K562 (cell line): Measurements from ENCODE around the gene KLF1. TPM values are rescaled to one million over a fixed set of nuclear protein-coding genes. Genes with fewer than 3 reads are reported as not detected.

Experiments used
- CCNT2 ChIP-seq: IDR thresholded peaks from 2 replicates; pipeline ENCODE4 v1.6.1; 2011; ENCODE audit warnings: borderline replicate concordance, low read depth, mild to moderate bottlenecking, moderate library complexity, mixed read lengths, low read length; ENCODE audit not compliant: insufficient read length; ENCODE audit errors: extremely low read depth
- ELF2 ChIP-seq: fragments of 250-450 bp; sonication (Bioruptor Pico); IDR thresholded peaks from 2 replicates; pipeline ENCODE4 v1.5.0; 2021; ENCODE audit warnings: mild to moderate bottlenecking
- HDAC3 ChIP-seq: fragments of 450-650 bp; IDR thresholded peaks from 2 replicates; pipeline ENCODE4 v1.6.1; 2018; ENCODE audit warnings: borderline replicate concordance, mild to moderate bottlenecking, moderate library complexity; ENCODE audit not compliant: partially characterized antibody
- HDAC8 ChIP-seq: fragments of 450-650 bp; IDR thresholded peaks from 2 replicates; pipeline ENCODE4 v1.6.1; 2016; ENCODE audit warnings: mild to moderate bottlenecking, missing genetic modification characterization, moderate library complexity, missing compliant biosample characterization
- KLF1 ChIP-seq: fragments of 450-650 bp; IDR thresholded peaks from 2 replicates; pipeline ENCODE4 v1.6.1; 2016; ENCODE audit warnings: missing genetic modification characterization, missing compliant biosample characterization
- KLF13 ChIP-seq: fragments of 450-650 bp; IDR thresholded peaks from 2 replicates; pipeline ENCODE4 v1.6.1; 2016; ENCODE audit warnings: missing genetic modification characterization, low read depth, mild to moderate bottlenecking, missing compliant biosample characterization, moderate library complexity, borderline replicate concordance
- NEUROD1 ChIP-seq: fragments of 150-350 bp; IDR thresholded peaks from 2 replicates; pipeline ENCODE4 v1.6.1; 2014; ENCODE audit warnings: borderline replicate concordance, low read length, low read depth; ENCODE audit not compliant: partially characterized antibody
- POLR2B ChIP-seq: fragments of 450-650 bp; IDR thresholded peaks from 2 replicates; pipeline ENCODE4 v1.6.1; 2018; ENCODE audit warnings: low read depth; ENCODE audit not compliant: partially characterized antibody
- STAT6 ChIP-seq: sonication (generic); formaldehyde crosslinking; IDR thresholded peaks from 2 replicates; pipeline ENCODE4 v1.8.1; 2023; ENCODE audit warnings: mild to moderate bottlenecking, missing genetic modification reagents
- SUPT5H ChIP-seq: fragments of 450-650 bp; IDR thresholded peaks from 2 replicates; pipeline ENCODE4 v1.6.1; 2016
- TEAD1 ChIP-seq, 2 experiments: fragments of 450-650 bp in 1 of 2; sonication (generic) in 1 of 2; formaldehyde crosslinking; IDR thresholded peaks; 2 replicates each; pipeline versions ENCODE4 v1.4.0 to v1.8.0; 2020 to 2022; ENCODE audit warnings: mild to moderate bottlenecking in 2 of 2, missing genetic modification reagents in 1 of 2
- XRCC4 ChIP-seq: IDR thresholded peaks from one replicate; pipeline ENCODE4 v1.6.1; 2011; ENCODE audit not compliant: insufficient read depth, insufficient read length; ENCODE audit errors: extremely low read depth
- ZKSCAN3 ChIP-seq: fragments of 250-450 bp; sonication (Bioruptor Pico); IDR thresholded peaks from 2 replicates; pipeline ENCODE4 v1.4.0; 2020
- ZNF830 ChIP-seq: fragments of 250-450 bp; sonication (Bioruptor Pico); IDR thresholded peaks from 2 replicates; pipeline ENCODE4 v1.5.0; 2021; ENCODE audit warnings: mild to moderate bottlenecking
- polyA plus RNA-seq, 8 experiments: library from polyadenylated mRNA; depleted of rRNA in 4 of 8; stranded (reverse) in 5 of 8; unstranded in 3 of 8; fragments of >200 nt; fragmentation: Nextera tagmentation in 2 of 8; fragmentation: Illumina TruSeq in 1 of 8; extraction: Ambion mirVana in 2 of 8; extraction: Trizol in 1 of 8; gene quantifications; 2 replicates each; pipeline versions ENCODE4 v1.2.1 to v1.2.3, GENCODE V29; 2011 to 2014; ENCODE audit warnings: inconsistent platforms in 1 of 8, missing spikeins in 1 of 8
- total RNA-seq, 7 experiments: library from RNA; depleted of rRNA in 6 of 7; stranded (reverse); fragments of >200 nt in 6 of 7; fragmentation: Illumina TruSeq in 2 of 7; extraction: Trizol in 2 of 7; gene quantifications; 2 replicates each; pipeline versions ENCODE4 v1.2.1 to v1.2.3, GENCODE V29; 2011 to 2021; ENCODE audit warnings: low replicate concordance in 1 of 7
- TF ChIP-seq, protein P1 (sequence below): sonication (generic); formaldehyde crosslinking; IDR thresholded peaks from 2 replicates; pipeline ENCODE4 v1.8.0; 2023; ENCODE audit warnings: mild to moderate bottlenecking, missing genetic modification reagents
- TF ChIP-seq, protein P2 (sequence below): sonication (generic); formaldehyde crosslinking; IDR thresholded peaks from 2 replicates; pipeline ENCODE4 v1.8.0; 2022; ENCODE audit warnings: mild to moderate bottlenecking, missing genetic modification reagents, borderline replicate concordance

KLF1 gene
- total and polyA plus RNA-seq, 9 of the 15 experiments (the other 6 are each of a cell fraction or from before 2014, with no cell fraction given): 8.4 to 163 (median 47.3) TPM

GRCh38 chr19:12933287-12934072, 46.5 kb upstream of the KLF1 start, which contains the start of gene FARSA (continued):
- peak; percentile 81 for TF ChIP-seq POLR2B
- TF ChIP-seq KLF1 (tag): no peak
- TF ChIP-seq ZNF830 (CRISPR knock-in tag): 0 out of 2 replicates have a peak, but pooled peaks have one; percentile 13
- TF ChIP-seq ZKSCAN3 (CRISPR knock-in tag): no peak
- TF ChIP-seq, protein P1, sequence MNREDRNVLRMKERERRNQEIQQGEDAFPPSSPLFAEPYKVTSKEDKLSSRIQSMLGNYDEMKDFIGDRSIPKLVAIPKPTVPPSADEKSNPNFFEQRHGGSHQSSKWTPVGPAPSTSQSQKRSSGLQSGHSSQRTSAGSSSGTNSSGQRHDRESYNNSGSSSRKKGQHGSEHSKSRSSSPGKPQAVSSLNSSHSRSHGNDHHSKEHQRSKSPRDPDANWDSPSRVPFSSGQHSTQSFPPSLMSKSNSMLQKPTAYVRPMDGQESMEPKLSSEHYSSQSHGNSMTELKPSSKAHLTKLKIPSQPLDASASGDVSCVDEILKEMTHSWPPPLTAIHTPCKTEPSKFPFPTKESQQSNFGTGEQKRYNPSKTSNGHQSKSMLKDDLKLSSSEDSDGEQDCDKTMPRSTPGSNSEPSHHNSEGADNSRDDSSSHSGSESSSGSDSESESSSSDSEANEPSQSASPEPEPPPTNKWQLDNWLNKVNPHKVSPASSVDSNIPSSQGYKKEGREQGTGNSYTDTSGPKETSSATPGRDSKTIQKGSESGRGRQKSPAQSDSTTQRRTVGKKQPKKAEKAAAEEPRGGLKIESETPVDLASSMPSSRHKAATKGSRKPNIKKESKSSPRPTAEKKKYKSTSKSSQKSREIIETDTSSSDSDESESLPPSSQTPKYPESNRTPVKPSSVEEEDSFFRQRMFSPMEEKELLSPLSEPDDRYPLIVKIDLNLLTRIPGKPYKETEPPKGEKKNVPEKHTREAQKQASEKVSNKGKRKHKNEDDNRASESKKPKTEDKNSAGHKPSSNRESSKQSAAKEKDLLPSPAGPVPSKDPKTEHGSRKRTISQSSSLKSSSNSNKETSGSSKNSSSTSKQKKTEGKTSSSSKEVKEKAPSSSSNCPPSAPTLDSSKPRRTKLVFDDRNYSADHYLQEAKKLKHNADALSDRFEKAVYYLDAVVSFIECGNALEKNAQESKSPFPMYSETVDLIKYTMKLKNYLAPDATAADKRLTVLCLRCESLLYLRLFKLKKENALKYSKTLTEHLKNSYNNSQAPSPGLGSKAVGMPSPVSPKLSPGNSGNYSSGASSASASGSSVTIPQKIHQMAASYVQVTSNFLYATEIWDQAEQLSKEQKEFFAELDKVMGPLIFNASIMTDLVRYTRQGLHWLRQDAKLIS (CRISPR knock-in tag): peak; percentile 77
- TF ChIP-seq XRCC4: no peak
- TF ChIP-seq CCNT2: peak; percentile 70
- peak in 1 of 2 experiments; percentile 4; a peak in 2 of 4 replicates for TF ChIP-seq TEAD1 (CRISPR knock-in tag; IDR thresholded peaks at IDR 0.05)
- TF ChIP-seq HDAC8: no peak
- peak; percentile 30 for TF ChIP-seq NEUROD1
- peak; percentile 96 for TF ChIP-seq SUPT5H
- no peak; the same call in 1 of the 2 replicates for TF ChIP-seq STAT6 (CRISPR knock-in tag)
- no peak for TF ChIP-seq HDAC3
- TF ChIP-seq ELF2 (CRISPR knock-in tag): 0 out of 2 replicates have a peak, but pooled peaks have one; percentile 14
- TF ChIP-seq KLF13: peak; percentile 43; the same call in 1 of the 2 replicates
- TF ChIP-seq, protein P2, sequence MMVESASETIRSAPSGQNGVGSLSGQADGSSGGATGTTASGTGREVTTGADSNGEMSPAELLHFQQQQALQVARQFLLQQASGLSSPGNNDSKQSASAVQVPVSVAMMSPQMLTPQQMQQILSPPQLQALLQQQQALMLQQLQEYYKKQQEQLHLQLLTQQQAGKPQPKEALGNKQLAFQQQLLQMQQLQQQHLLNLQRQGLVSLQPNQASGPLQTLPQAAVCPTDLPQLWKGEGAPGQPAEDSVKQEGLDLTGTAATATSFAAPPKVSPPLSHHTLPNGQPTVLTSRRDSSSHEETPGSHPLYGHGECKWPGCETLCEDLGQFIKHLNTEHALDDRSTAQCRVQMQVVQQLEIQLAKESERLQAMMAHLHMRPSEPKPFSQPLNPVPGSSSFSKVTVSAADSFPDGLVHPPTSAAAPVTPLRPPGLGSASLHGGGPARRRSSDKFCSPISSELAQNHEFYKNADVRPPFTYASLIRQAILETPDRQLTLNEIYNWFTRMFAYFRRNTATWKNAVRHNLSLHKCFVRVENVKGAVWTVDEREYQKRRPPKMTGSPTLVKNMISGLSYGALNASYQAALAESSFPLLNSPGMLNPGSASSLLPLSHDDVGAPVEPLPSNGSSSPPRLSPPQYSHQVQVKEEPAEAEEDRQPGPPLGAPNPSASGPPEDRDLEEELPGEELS (CRISPR knock-in tag): no peak
